Right ventricle myocardium inferior (tissue), 1 donor: Measurements from ENCODE around the gene SECTM1. TPM values are rescaled to one million over a fixed set of nuclear protein-coding genes. Genes with fewer than 3 reads are reported as not detected.

Experiments
- ATAC-seq: fragments of 200-7000 bp; cut with Tn5 transposase; one replicate; pipeline ENCODE4 v1.9.1; 2020; ENCODE audit warnings: mild to moderate bottlenecking, moderate library complexity
- DNase-seq: peaks from one replicate; pipeline ENCODE4 v3.0.0; 2021; ENCODE audit errors: missing footprints
- intact Hi-C: fragments of 100-400 bp; cut with DNase I; formaldehyde crosslinking; loops from one replicate; pipeline ENCODE4 v1.11.0; 2022
- total RNA-seq: library from RNA; stranded (reverse); fragmentation: NEBNext Ultra II Directional; extraction: Animal tissue kit (Norgen Biotek cat#: 25700); gene quantifications from one replicate; pipeline ENCODE4 v1.2.1, GENCODE V29; 2021
- donor health status: DM: no; HTN: yes; CAD: no; lungs with severe emphysema.

The SECTM1 gene
- total RNA-seq, 1 donor from 2014 or later, result 4.9 TPM

GRCh38 chr17:82334622-82335394, 1.2 kb upstream of the SECTM1 start:
- no peak for DNase-seq
- ATAC-seq, result no peak
- intact Hi-C loops, result no loop called here

GRCh38 chr17:82334204-82334621, 647 bp upstream of the SECTM1 start:
- DNase-seq, result no peak
- intact Hi-C loops, result no loop called here
- no peak for ATAC-seq

- ATAC-seq, result peak; percentile 44
- intact Hi-C loops, result no loop called here
These were observed 792 bp downstream of the SECTM1 start for GRCh38 chr17:82332669-82333278.

GRCh38 chr17:82331345-82331939, 2.1 kb downstream of the SECTM1 start:
- ATAC-seq (no peak), DNase-seq (no peak)
- intact Hi-C loops, result no loop called here

More at GRCh38 chr17:82332669-82333278, 792 bp downstream of the SECTM1 start:
- peak; percentile 87 for DNase-seq

GRCh38 chr17:82330322-82331239, 3.0 kb downstream of the SECTM1 start:
- intact Hi-C loops, result no loop called here
- DNase-seq (no peak), ATAC-seq (no peak)

GRCh38 chr17:82329683-82330321, 3.8 kb downstream of the SECTM1 start:
- ATAC-seq (no peak), DNase-seq (no peak)
- intact Hi-C loops, result no loop called here

- intact Hi-C loops, result no loop called here
- ATAC-seq, result no peak
- DNase-seq, result no peak
These were observed 4.5 kb downstream of the SECTM1 start for GRCh38 chr17:82328994-82329507.

GRCh38 chr17:82328141-82328993, 5.2 kb downstream of the SECTM1 start:
- intact Hi-C loops, result no loop called here
- DNase-seq, result no peak
- no peak for ATAC-seq

- ATAC-seq, result no peak
- DNase-seq, result no peak
- intact Hi-C loops, result no loop called here
These were observed 5.8 kb downstream of the SECTM1 start for GRCh38 chr17:82327757-82328140.

- intact Hi-C loops, result no loop called here
- DNase-seq (no peak), ATAC-seq (no peak)
These were observed 6.3 kb downstream of the SECTM1 start for GRCh38 chr17:82327289-82327688.

- no peak for ATAC-seq
- intact Hi-C loops, result no loop called here
- DNase-seq, result no peak
These were observed 8.0 kb downstream of the SECTM1 start for GRCh38 chr17:82325286-82326180.

GRCh38 chr17:82324566-82325285, 8.8 kb downstream of the SECTM1 start:
- DNase-seq (no peak), ATAC-seq (no peak)
- intact Hi-C loops, result no loop called here

GRCh38 chr17:82323514-82324234, 9.9 kb downstream of the SECTM1 start:
- no peak for DNase-seq
- ATAC-seq, result no peak
- intact Hi-C loops, result no loop called here

- intact Hi-C loops, result no loop called here
- DNase-seq (no peak), ATAC-seq (no peak)
These were observed 10.8 kb downstream of the SECTM1 start for GRCh38 chr17:82322526-82323453.
